PC-3 (cell line): ENCODE measurements around the gene KCNJ5. TPM values are rescaled to one million over a fixed set of nuclear protein-coding genes. Genes with fewer than 3 reads are reported as not detected.

ENCODE experiments used
- ATAC-seq: fragments of 200-7000 bp; cut with Tn5 transposase; 2 replicates; pipeline ENCODE4 v1.9.1; 2020; ENCODE audit warnings: mild to moderate bottlenecking, moderate library complexity
- BruUV-seq: library from RNA; stranded (reverse); fragments of 400-500 nt; replicated peaks from 2 replicates; lab custom pipeline; 2021; lab: Mats Ljungman, UMichigan
- CTCF ChIA-PET: fragments of 300-600 bp; sonication (Branson Sonifier 250); formaldehyde crosslinking; loops from one replicate; lab custom pipeline; 2022; ENCODE audit warnings: antibody characterized with exemption; lab: Charles Lee
- POLR2A ChIA-PET: fragments of 300-600 bp; sonication (Branson Sonifier 250); formaldehyde crosslinking; loops from one replicate; lab custom pipeline; 2022; ENCODE audit warnings: antibody characterized with exemption; ENCODE audit not compliant: unreplicated experiment; lab: Charles Lee
- DNase-seq: peaks from one replicate; pipeline ENCODE4 v3.0.0-alpha.2; 2015
- H2AFZ ChIP-seq: fragments of 300-600 bp; sonication (generic); 2 replicates; pipeline ENCODE4 v1.6.0; 2016; ENCODE audit warnings: antibody characterized with exemption, low read length
- H3F3A ChIP-seq: fragments of 300-600 bp; sonication (generic); one replicate; pipeline ENCODE4 v1.6.0; 2017; ENCODE audit warnings: antibody characterized with exemption, low read length, control low read depth, mild to moderate bottlenecking; ENCODE audit not compliant: unreplicated experiment
- H3K27ac ChIP-seq: fragments of 300-600 bp; sonication (generic); 2 replicates; pipeline ENCODE4 v1.5.1; 2016; ENCODE audit warnings: mild to moderate bottlenecking, low read length
- H3K27me3 ChIP-seq: fragments of 300-600 bp; sonication (generic); 2 replicates; pipeline ENCODE4 v1.6.1; 2016; ENCODE audit warnings: low read length, mixed read lengths
- H3K36me3 ChIP-seq: fragments of 300-600 bp; sonication (generic); 2 replicates; pipeline ENCODE4 v1.6.1; 2016; ENCODE audit warnings: low read depth, mixed run types, low read length, mixed read lengths
- H3K4me1 ChIP-seq: fragments of 300-600 bp; sonication (generic); 2 replicates; pipeline ENCODE4 v1.5.1; 2016; ENCODE audit warnings: low read length; ENCODE audit not compliant: insufficient read depth
- H3K4me2 ChIP-seq: fragments of 300-600 bp; sonication (generic); 2 replicates; pipeline ENCODE4 v1.6.0; 2016; ENCODE audit warnings: low read length
- H3K4me3 ChIP-seq: fragments of 300-600 bp; sonication (generic); 2 replicates; pipeline ENCODE4 v1.5.1; 2016; ENCODE audit warnings: mild to moderate bottlenecking, low read length, mixed read lengths
- H3K79me2 ChIP-seq: fragments of 300-600 bp; sonication (generic); 2 replicates; pipeline ENCODE4 v1.6.1; 2017; ENCODE audit warnings: low read length, mixed read lengths
- H3K9ac ChIP-seq: fragments of 300-600 bp; sonication (generic); 2 replicates; pipeline ENCODE4 v1.6.0; 2016; ENCODE audit warnings: mild to moderate bottlenecking, low read length
- H3K9me2 ChIP-seq: fragments of 300-600 bp; sonication (generic); replicated peaks from 2 replicates; pipeline ENCODE4 v1.6.1; 2016; ENCODE audit warnings: mixed run types, low read length, mixed read lengths
- H3K9me3 ChIP-seq: fragments of 300-600 bp; sonication (generic); 2 replicates; pipeline ENCODE4 v1.6.1; 2016; ENCODE audit warnings: low read length, mixed read lengths
- H4K20me1 ChIP-seq: fragments of 300-600 bp; sonication (generic); 2 replicates; pipeline ENCODE4 v1.6.1; 2016; ENCODE audit warnings: low read length, mixed read lengths
- EZH2 ChIP-seq: fragments of 300-600 bp; sonication (generic); IDR thresholded peaks from one replicate; pipeline ENCODE4 v1.6.1; 2017; ENCODE audit warnings: antibody characterized with exemption, mild to moderate bottlenecking, low read length; ENCODE audit not compliant: unreplicated experiment
- EZH2phosphoT487 ChIP-seq: fragments of 300-600 bp; sonication (generic); IDR thresholded peaks from 2 replicates; pipeline ENCODE4 v1.6.1; 2018; ENCODE audit warnings: mild to moderate bottlenecking, antibody characterized with exemption, low read length, borderline replicate concordance
- intact Hi-C: fragments of 100-400 bp; cut with micrococcal nuclease; formaldehyde crosslinking; loops from 2 replicates; pipeline ENCODE4 v1.9.0; 2023
- total RNA-seq: library from RNA; depleted of rRNA; stranded (reverse); fragments of >200 nt; gene quantifications from 2 replicates; pipeline ENCODE4 v1.2.3, GENCODE V29; 2014
- TF ChIP-seq, protein P1 (sequence below): fragments of 300-600 bp; sonication (generic); conservative IDR thresholded peaks from 2 replicates; pipeline ENCODE4 v1.5.1; 2017; ENCODE audit warnings: antibody characterized with exemption, low read depth, mild to moderate bottlenecking, low read length

The KCNJ5 gene
- total RNA-seq, 1 experiment from 2014 or later, result not detected

DNA sequence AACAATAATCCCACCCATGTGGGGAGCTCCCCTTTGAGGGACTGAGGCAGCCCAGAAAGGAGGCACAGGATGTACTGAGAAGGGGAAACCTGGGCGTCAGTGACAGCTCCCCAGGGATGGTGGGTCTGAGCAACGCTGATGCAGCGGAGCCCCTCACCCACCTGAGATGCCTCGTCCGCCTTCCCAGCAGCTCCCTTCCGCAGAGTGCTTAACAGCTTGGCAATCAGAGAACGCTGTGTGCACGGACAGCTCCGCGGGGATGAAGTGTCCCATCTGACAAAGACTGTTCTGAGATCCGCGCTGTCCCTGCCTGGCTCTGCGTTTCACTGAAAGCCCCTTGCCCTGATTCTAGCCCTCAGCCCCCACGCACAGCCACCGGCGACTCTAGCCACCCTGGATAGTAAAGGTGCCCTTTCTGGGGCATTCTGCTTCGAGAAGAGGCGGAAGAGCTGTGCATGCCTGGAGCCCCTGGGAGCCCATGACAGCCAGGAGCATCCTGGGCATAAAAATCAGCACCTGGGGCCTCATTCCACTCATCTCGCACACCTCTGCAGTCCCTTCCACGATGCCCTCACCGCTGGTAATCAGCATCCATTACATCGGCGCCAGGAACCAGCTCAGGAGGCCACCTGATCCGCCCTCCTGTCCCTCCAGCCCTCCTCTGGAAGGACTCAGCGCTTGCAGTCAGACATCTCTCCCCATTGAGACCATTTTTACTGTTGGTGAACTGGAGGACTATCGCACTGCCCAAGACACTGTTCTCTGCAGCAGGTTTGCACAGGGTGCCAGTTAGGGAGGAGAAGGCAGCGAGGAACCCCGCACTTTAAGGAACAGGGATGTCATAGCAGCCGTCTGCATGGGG, 10.7 kb downstream of the KCNJ5 start:
- Histone ChIP-seq H3F3A (no peaks in the 10 kb centered on the region), H3K9me3 (no peaks in the 10 kb centered on the region), H3K4me3 (no peak overlapping the region), H4K20me1 (no peaks in the 10 kb centered on the region), H3K4me2 (no peak overlapping the region), H3K27ac (no peak overlapping the region), H2AFZ (no peak overlapping the region), H3K9ac (no peak overlapping the region), H3K9me2 (no peaks in the 10 kb centered on the region), H3K27me3 (no peaks in the 10 kb centered on the region), H3K4me1 (peaks cover 11% of the 10 kb centered on the region; the same call in 1 of the 2 replicates), H3K79me2 (no peaks in the 10 kb centered on the region), H3K36me3 (no peaks in the 10 kb centered on the region)
- DNase-seq, result no peak
- no TSS peak for BruUV-seq
- ChIA-PET CTCF (interaction anchor here (0.6 kb wide), 1 partner anchor 17 kb away, joined by 3 read pairs; no protein-coding TSS in a partner anchor), POLR2A (no interaction called here)
- intact Hi-C loops, result no loop called here
- no peak for ATAC-seq
- no peak for TF ChIP-seq EZH2phosphoT487
- TF ChIP-seq EZH2, result no peak
- TF ChIP-seq, protein P1, sequence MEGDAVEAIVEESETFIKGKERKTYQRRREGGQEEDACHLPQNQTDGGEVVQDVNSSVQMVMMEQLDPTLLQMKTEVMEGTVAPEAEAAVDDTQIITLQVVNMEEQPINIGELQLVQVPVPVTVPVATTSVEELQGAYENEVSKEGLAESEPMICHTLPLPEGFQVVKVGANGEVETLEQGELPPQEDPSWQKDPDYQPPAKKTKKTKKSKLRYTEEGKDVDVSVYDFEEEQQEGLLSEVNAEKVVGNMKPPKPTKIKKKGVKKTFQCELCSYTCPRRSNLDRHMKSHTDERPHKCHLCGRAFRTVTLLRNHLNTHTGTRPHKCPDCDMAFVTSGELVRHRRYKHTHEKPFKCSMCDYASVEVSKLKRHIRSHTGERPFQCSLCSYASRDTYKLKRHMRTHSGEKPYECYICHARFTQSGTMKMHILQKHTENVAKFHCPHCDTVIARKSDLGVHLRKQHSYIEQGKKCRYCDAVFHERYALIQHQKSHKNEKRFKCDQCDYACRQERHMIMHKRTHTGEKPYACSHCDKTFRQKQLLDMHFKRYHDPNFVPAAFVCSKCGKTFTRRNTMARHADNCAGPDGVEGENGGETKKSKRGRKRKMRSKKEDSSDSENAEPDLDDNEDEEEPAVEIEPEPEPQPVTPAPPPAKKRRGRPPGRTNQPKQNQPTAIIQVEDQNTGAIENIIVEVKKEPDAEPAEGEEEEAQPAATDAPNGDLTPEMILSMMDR, result no peak

DNA sequence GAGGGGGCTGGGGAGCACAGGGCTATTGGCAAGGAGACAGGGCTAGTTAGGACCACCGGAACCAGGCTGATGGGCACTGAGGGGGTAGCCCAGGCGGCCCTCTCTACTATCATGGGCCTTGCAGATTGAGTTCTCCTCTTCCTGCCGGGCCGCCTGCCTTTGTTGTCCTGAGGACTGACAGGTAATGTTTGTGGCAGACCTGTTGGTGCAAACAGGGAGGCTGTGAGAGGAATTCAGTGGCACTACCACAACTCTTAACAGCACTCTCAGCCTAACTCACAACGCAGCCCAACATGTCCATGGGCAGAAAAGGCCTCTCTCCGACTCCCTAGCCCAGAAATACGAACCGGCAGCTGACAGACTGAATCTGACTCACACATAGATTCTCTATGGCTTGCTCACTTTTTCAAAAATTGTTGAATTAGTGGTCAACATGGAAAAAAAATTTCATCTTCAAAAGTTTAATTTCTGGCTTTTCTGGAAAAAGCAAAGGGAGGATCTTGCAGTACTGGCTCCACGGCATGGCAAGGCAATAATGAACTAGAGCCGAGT, 11.4 kb downstream of the KCNJ5 start:
- Histone ChIP-seq H3K36me3 (no peaks in the 10 kb centered on the region), H3K9me2 (no peaks in the 10 kb centered on the region), H3K27me3 (no peaks in the 10 kb centered on the region), H4K20me1 (no peaks in the 10 kb centered on the region), H2AFZ (no peak overlapping the region), H3K9me3 (no peaks in the 10 kb centered on the region), H3K4me2 (no peak overlapping the region), H3K79me2 (no peaks in the 10 kb centered on the region), H3K4me3 (no peak overlapping the region), H3K4me1 (peaks cover 11% of the 10 kb centered on the region; the same call in 1 of the 2 replicates), H3F3A (no peaks in the 10 kb centered on the region), H3K9ac (no peak overlapping the region), H3K27ac (no peak overlapping the region)
- no peak for ATAC-seq
- CTCF ChIA-PET, result no interaction called here
- DNase-seq, result no peak
- no TSS peak for BruUV-seq
- TF ChIP-seq, protein P1, result no peak
- no peak for TF ChIP-seq EZH2phosphoT487
- no peak for TF ChIP-seq EZH2
- POLR2A ChIA-PET, result no interaction called here
- intact Hi-C loops, result no loop called here
